Esophagus muscularis mucosa (tissue), 3 donors: ENCODE measurements around the gene MSH3.

Source experiments
- CTCF ChIP-seq, 3 experiments: fragments of 200-600 bp in 2 of 3; fragments of 450-650 bp in 1 of 3; sonication (generic) in 2 of 3; IDR thresholded peaks; one replicate each; pipeline ENCODE4 v1.5.1; 2017 to 2019; ENCODE audit warnings: antibody characterized with exemption in 3 of 3, mild to moderate bottlenecking in 2 of 3, moderate library complexity in 1 of 3
- POLR2A ChIP-seq: fragments of 450-650 bp; IDR thresholded peaks from one replicate; pipeline ENCODE4 v1.6.1; 2017; ENCODE audit warnings: antibody characterized with exemption, moderate library complexity, mild to moderate bottlenecking, low read depth
- POLR2AphosphoS5 ChIP-seq, 2 donors: sonication (generic); formaldehyde crosslinking; IDR thresholded peaks; one replicate each; pipeline ENCODE4 v1.6.1; 2017; ENCODE audit warnings: antibody characterized with exemption in 2 of 2

GRCh38 chr5:80711216-80711615, 56.8 kb downstream of the MSH3 start:
- TF ChIP-seq CTCF (IDR thresholded peaks at IDR 0.05) (no peak), POLR2AphosphoS5 (IDR thresholded peaks at IDR 0.05) (no peak), POLR2A (no peak)
